ENCODE measurements around the gene PSAPL1.
A peak's percentile ranks its signal among the peaks of the same experiment; 100 is the strongest.

Gene PSAPL1

GRCh38 chr4:7430368-7430964 is 4.3 kb downstream of the PSAPL1 start:
- no peak for DNase-seq

- DNase-seq, result no peak
Observed at GRCh38 chr4:7429601-7430078, 5.1 kb downstream of the PSAPL1 start.

- no peak for DNase-seq
Observed at GRCh38 chr4:7429069-7429416, 5.7 kb downstream of the PSAPL1 start.

GRCh38 chr4:7428261-7429068 is 6.3 kb downstream of the PSAPL1 start:
- peak; percentile 8 for DNase-seq

GRCh38 chr4:7427831-7428260 is 6.9 kb downstream of the PSAPL1 start:
- no peak for DNase-seq

GRCh38 chr4:7427361-7427760 is 7.4 kb downstream of the PSAPL1 start:
- no peak for DNase-seq

- DNase-seq, result no peak
Observed at GRCh38 chr4:7426525-7427171, 8.1 kb downstream of the PSAPL1 start.

GRCh38 chr4:7425591-7426468 is 8.9 kb downstream of the PSAPL1 start:
- no peak for DNase-seq

- no peak for DNase-seq
Observed at GRCh38 chr4:7425124-7425523, 9.6 kb downstream of the PSAPL1 start.

GRCh38 chr4:7424553-7425111 is 10.1 kb downstream of the PSAPL1 start:
- DNase-seq, result no peak

GRCh38 chr4:7423801-7424552 is 10.8 kb downstream of the PSAPL1 start:
- DNase-seq, result no peak

GRCh38 chr4:7423391-7423790 is 11.3 kb downstream of the PSAPL1 start:
- DNase-seq, result no peak

- no peak for DNase-seq
Observed at GRCh38 chr4:7422898-7423180, 11.9 kb downstream of the PSAPL1 start.

GRCh38 chr4:7422151-7422897 is 12.4 kb downstream of the PSAPL1 start:
- no peak for DNase-seq

GRCh38 chr4:7421356-7422150 is 13.2 kb downstream of the PSAPL1 start:
- no peak for DNase-seq

- DNase-seq, result no peak
Observed at GRCh38 chr4:7420661-7421040, 14.1 kb downstream of the PSAPL1 start.

GRCh38 chr4:7419961-7420660 is 14.6 kb downstream of the PSAPL1 start:
- no peak for DNase-seq

- no peak for DNase-seq
Observed at GRCh38 chr4:7418131-7418943, 16.4 kb downstream of the PSAPL1 start.

GRCh38 chr4:7417639-7418038 is 17.1 kb downstream of the PSAPL1 start:
- no peak for DNase-seq
